Liver (tissue), 3 donors: ENCODE results near the gene CIPC.

Experiments
- CTCF ChIP-seq: fragments of 150-350 bp; IDR thresholded peaks from 2 replicates; pipeline ENCODE4 v1.5.1; 2017; ENCODE audit warnings: improper control_type of control experiment, low read depth, low read length; ENCODE audit not compliant: missing input control
- EGR1 ChIP-seq, 2 donors: IDR thresholded peaks; 2 replicates each; pipeline ENCODE4 v1.6.1; 2016 to 2018; ENCODE audit warnings: antibody characterized with exemption in 2 of 2, low read depth in 2 of 2
- FOXA1 ChIP-seq: IDR thresholded peaks from 2 replicates; pipeline ENCODE4 v1.6.1; 2016; ENCODE audit warnings: antibody characterized with exemption
- JUND ChIP-seq, 2 donors: IDR thresholded peaks; 2 replicates each; pipeline ENCODE4 v1.6.1; 2016; ENCODE audit warnings: antibody characterized with exemption in 2 of 2
- MAX ChIP-seq: IDR thresholded peaks from 2 replicates; pipeline ENCODE4 v1.6.1; 2016; ENCODE audit warnings: antibody characterized with exemption
- NR2F2 ChIP-seq: IDR thresholded peaks from 2 replicates; pipeline ENCODE4 v1.6.1; 2016; ENCODE audit warnings: antibody characterized with exemption
- REST ChIP-seq: IDR thresholded peaks from 2 replicates; pipeline ENCODE4 v1.6.1; 2016; ENCODE audit warnings: antibody characterized with exemption, mild to moderate bottlenecking
- YY1 ChIP-seq: IDR thresholded peaks from 2 replicates; pipeline ENCODE4 v1.6.1; 2016; ENCODE audit warnings: antibody characterized with exemption, mild to moderate bottlenecking
- ZBTB33 ChIP-seq: IDR thresholded peaks from 2 replicates; pipeline ENCODE4 v1.6.1; 2016; ENCODE audit warnings: antibody characterized with exemption
- donor health status: healthy.
- donor health status: healthy.

GRCh38 chr14:77153802-77154201 is 55.7 kb downstream of the CIPC start:
- TF ChIP-seq CTCF = no peak
- TF ChIP-seq JUND (IDR thresholded peaks at IDR 0.05) = no peak
- TF ChIP-seq REST = no peak
- TF ChIP-seq EGR1 (IDR thresholded peaks at IDR 0.05; ENCODE audit: low read depth in 2 of 2) = no peak
- no peak for TF ChIP-seq MAX
- TF ChIP-seq ZBTB33 = no peak
- no peak for TF ChIP-seq FOXA1
- TF ChIP-seq NR2F2 = no peak
- TF ChIP-seq YY1 = no peak
